Measurements from ENCODE around the gene DEGS2.

Gene DEGS2

GRCh38 chr14:100201701-100202100 is 42.3 kb upstream of the DEGS2 start:
- Mint-ChIP-seq H3K27ac (no peak overlapping the region), H3K27me3 (ENCODE audit: low read depth, poor library complexity) (peaks cover 6% of the 10 kb centered on the region), H3K4me3 (no peak overlapping the region), H3K36me3 (ENCODE audit: low read depth) (peaks cover 9% of the 10 kb centered on the region), H3K9me3 (no peaks in the 10 kb centered on the region), H3K4me1 (no peaks in the 10 kb centered on the region)
- TF ChIP-seq, protein P1, sequence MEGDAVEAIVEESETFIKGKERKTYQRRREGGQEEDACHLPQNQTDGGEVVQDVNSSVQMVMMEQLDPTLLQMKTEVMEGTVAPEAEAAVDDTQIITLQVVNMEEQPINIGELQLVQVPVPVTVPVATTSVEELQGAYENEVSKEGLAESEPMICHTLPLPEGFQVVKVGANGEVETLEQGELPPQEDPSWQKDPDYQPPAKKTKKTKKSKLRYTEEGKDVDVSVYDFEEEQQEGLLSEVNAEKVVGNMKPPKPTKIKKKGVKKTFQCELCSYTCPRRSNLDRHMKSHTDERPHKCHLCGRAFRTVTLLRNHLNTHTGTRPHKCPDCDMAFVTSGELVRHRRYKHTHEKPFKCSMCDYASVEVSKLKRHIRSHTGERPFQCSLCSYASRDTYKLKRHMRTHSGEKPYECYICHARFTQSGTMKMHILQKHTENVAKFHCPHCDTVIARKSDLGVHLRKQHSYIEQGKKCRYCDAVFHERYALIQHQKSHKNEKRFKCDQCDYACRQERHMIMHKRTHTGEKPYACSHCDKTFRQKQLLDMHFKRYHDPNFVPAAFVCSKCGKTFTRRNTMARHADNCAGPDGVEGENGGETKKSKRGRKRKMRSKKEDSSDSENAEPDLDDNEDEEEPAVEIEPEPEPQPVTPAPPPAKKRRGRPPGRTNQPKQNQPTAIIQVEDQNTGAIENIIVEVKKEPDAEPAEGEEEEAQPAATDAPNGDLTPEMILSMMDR (IDR thresholded peaks at IDR 0.05), result no peak
- DNase-seq, result no peak

DNA sequence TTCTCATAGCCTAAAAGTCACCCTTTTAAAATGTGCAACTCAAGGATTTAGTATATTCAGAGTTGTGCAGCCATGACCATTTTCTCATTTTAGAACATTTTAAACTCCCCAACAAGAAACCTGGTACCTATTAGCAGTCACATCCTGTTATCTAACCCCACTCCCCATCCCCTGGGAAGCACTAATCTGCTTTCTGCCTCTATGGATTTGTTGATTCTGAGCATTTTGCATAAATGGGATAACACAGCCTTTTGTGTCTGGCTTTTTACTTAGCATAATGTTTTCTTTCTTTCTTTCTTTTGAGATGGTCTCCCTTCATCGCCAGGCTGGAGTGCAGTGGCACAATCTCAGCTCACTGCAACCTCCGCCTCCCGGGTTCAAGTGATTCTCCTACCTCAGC is 40.9 kb upstream of the DEGS2 start:
- no peak for DNase-seq
- H3K27ac Mint-ChIP-seq, result no peak overlapping the region
- H3K4me1 Mint-ChIP-seq, result no peaks in the 10 kb centered on the region
- H3K9me3 Mint-ChIP-seq, result no peaks in the 10 kb centered on the region
- no peak overlapping the region for H3K4me3 Mint-ChIP-seq
- peaks cover 6% of the 10 kb centered on the region for H3K27me3 Mint-ChIP-seq (ENCODE audit: low read depth, poor library complexity)
- H3K36me3 Mint-ChIP-seq (ENCODE audit: low read depth), result peaks cover under 1% of the 10 kb centered on the region
- TF ChIP-seq, protein P1 (IDR thresholded peaks at IDR 0.05), result no peak

GRCh38 chr14:100199240-100199860 is 39.9 kb upstream of the DEGS2 start:
- Mint-ChIP-seq H3K4me3 (no peak overlapping the region), H3K27me3 (ENCODE audit: low read depth, poor library complexity) (peaks cover 6% of the 10 kb centered on the region), H3K9me3 (no peaks in the 10 kb centered on the region), H3K27ac (peak overlapping the region; percentile 78), H3K36me3 (ENCODE audit: low read depth) (no peaks in the 10 kb centered on the region), H3K4me1 (peaks cover 5% of the 10 kb centered on the region)
- no peak for DNase-seq
- TF ChIP-seq, protein P1 (IDR thresholded peaks at IDR 0.05), result no peak

DNA sequence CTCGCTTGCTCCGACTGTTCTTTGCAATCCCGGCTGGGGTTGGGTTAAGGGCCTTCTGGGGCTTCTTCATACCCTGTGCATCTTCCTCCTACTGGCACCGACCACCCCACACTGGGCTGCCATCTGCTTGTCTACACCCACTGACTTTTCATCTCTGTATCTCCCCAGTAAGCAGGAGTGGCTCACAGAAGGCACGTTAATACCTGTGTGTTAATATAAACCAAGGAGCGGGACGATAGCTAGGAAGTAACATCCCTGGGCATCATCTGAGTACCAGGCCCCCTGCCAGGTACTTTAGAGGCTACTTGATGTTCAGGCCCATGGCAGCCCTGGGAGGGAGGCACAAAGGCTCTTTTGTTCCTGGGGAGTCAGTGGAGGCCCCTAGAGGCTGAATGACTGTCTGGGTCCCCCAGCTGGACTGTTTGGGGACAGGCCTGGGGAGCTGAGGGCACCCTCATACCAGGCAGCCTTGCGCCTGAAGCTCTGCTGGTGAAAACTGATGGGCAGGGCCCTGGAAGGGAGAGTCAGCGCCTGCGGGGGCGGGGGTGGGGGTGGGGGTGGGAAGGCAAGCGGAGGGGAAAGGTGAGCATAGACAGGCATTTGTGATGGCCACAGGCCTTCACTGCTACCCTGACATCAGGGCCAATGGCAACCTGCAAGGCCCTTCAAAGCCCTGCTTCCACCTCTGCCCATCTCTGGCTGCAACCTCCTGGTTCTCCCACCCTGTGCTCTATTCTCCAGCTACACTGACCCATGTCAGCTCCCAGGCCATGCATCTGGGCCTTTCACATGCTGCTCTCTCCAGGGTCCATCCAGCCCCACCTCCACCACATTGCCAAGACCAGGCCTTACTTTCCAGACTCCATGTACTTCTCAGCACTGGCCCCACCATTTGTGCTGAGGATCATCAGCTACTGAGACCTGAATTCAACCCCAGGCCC is 34.2 kb upstream of the DEGS2 start:
- no peaks in the 10 kb centered on the region for H3K36me3 Mint-ChIP-seq (ENCODE audit: low read depth)
- peaks cover 6% of the 10 kb centered on the region for H3K9me3 Mint-ChIP-seq
- H3K4me3 Mint-ChIP-seq, result peak overlapping the region; percentile 61
- no peak for DNase-seq
- no peaks in the 10 kb centered on the region for H3K27me3 Mint-ChIP-seq (ENCODE audit: low read depth, poor library complexity)
- TF ChIP-seq, protein P1 (IDR thresholded peaks at IDR 0.05), result no peak
- peaks cover 17% of the 10 kb centered on the region for H3K4me1 Mint-ChIP-seq
- H3K27ac Mint-ChIP-seq, result peak overlapping the region; percentile 51

DNA sequence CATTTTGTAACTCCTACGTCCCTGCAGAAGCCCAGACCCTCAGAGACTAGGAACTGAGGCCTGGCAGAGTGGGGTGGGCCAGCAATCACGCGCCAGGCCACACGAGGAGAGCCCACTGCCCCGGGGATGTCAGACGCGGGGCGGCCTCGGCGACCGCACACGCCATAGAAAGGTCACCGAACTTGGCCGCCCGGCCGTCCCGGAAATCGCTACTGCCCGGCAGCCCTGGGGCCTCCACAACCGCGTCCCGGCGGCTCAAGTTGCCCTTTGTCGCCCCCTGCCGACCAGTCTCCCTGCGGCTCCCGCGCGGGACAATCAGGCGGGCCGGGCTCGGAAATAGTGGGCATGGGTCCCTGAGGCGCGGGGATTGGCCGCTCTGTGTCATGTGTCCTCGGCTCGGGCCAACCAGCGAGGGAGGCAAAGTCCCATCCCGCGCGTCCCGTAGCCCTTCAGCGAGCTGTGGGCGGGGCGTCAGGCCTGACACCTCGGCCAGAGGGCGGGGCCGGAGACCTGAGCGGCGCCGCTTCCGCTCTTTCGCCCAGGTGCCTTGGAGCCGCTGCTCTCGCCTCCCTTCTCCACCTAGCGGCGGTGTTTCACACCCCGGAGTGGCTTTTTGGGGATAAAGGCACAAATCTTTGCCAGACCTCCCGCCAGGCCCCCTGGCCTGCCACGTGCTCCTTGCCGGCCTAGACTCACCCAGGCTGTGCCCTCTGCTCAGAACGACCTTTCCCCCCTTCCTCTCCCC is 33.4 kb upstream of the DEGS2 start:
- no peak overlapping the region for H3K27ac Mint-ChIP-seq
- peaks cover 8% of the 10 kb centered on the region for H3K9me3 Mint-ChIP-seq
- peaks cover 17% of the 10 kb centered on the region for H3K4me1 Mint-ChIP-seq
- TF ChIP-seq, protein P1 (IDR thresholded peaks at IDR 0.05), result peak; percentile 87
- peaks cover 3% of the 10 kb centered on the region for H3K27me3 Mint-ChIP-seq (ENCODE audit: low read depth, poor library complexity)
- H3K4me3 Mint-ChIP-seq, result peak overlapping the region; percentile 61
- H3K36me3 Mint-ChIP-seq (ENCODE audit: low read depth), result no peaks in the 10 kb centered on the region
- peak; percentile 100 for DNase-seq

Data from nephron progenitor cell (in vitro differentiated cells).